Myocyte (in vitro differentiated cells): ENCODE measurements around the gene CEMP1. TPM values are rescaled to one million over a fixed set of nuclear protein-coding genes. Genes with fewer than 3 reads are reported as not detected.

ENCODE experiments used
- DNase-seq: peaks from one replicate; pipeline ENCODE4 v3.0.0-alpha.2; 2012; ENCODE audit warnings: low read depth
- total RNA-seq: library from RNA; depleted of rRNA; stranded (reverse); fragments of >200 nt; gene quantifications from 2 replicates; pipeline ENCODE4 v1.2.3, GENCODE V29; 2014

Gene CEMP1
- total RNA-seq, 1 donor from 2014 or later, result 0.32 TPM

DNA sequence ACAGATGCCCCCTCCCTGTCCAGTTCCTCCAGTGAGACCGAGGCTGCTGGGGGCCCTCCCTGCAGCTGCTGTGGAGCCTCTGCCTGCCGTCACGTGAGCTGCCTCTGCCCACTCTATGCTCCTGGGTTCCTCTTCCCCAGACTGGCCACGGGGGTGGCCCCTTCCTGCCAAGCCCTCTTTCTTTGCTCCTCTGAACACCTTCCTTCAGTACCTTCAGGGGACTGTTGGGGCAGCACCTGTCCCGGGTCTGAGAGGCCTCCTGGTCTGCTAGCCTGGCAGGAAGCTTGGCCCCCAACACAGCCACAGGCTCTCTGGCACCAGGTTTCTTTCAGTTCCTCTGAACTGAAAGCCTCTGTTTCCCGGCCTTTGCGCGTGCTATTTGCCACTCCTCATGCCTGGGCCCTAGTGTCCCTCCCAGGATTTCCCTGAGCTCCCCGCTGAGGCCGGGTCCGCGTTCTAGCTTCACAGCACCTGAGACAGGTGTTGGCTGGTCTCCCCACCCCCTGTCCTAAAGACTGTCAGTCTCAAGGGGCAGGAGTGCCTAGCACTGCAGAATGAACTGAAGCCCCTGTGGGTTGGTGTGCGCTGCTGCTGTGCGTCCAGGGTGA lies 24.1 kb downstream of the CEMP1 start:
- no peak for DNase-seq

DNA sequence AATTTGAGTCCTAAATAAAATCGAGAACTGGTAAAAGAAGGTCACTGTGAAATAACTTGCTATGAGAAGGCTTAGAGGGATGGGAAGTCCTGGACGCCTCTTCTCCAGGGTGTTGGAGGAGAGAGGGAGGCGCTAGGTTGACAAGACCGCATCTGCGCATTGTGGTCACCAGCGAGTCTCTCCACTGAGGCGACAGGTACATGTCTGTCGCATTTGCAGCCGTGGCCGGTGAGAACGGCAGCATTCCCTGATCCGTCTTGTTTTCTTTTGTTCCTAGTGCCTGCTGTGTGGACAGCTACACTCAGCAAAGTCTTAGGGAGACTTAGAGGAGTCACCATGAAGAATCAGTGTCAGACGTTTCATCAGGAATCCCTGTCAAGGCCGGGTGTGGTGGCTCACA lies 25.5 kb downstream of the CEMP1 start:
- DNase-seq, result no peak

DNA sequence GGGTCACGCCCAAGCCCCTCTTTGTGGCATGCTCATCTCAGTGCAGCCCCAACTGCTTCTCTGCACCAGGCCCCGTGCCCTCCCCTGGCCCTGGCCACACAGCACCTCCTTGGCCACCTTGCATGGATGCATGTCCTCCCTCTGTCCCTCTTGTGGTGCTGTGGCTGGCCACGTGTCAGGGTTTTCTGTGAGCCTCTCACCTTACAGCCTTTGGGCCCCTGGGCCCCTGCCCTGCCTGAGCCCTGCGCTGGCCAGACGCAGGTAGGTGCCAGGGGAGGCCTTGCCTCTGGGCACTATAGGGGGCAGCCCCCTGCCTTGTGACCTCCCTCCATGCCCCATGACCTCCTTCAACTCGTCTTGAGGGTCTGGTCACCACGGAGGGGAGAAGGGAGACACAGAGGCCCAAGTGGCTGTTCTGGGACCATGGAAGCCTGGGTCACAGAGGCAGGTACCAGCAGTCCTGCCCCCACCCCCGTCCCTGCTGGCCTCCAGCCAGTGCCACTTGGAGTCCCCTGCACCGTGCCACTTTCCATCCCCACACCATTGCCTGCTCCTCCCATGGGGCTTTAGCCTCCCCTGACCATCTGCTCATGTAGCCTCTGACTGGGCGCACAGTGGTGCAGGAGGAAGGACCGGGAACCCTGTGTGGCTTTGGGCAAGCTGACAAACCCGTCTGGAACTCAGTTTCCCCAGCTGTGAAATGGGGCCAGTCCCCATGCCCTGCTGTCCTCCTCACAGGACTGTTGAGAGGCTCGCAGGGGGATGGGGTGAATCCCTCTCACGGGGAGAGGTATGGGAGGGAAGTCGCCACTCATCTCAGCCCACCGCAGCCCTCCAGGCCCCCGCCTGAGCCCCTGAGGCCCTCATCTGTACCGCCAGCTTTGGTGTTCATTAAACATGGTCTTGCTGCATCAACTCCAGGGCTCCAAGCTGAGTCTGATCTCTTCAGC lies 29.0 kb downstream of the CEMP1 start:
- DNase-seq, result no peak

GRCh38 chr16:2500918-2501750 lies 30.1 kb downstream of the CEMP1 start:
- DNase-seq, result peak; percentile 69

DNA sequence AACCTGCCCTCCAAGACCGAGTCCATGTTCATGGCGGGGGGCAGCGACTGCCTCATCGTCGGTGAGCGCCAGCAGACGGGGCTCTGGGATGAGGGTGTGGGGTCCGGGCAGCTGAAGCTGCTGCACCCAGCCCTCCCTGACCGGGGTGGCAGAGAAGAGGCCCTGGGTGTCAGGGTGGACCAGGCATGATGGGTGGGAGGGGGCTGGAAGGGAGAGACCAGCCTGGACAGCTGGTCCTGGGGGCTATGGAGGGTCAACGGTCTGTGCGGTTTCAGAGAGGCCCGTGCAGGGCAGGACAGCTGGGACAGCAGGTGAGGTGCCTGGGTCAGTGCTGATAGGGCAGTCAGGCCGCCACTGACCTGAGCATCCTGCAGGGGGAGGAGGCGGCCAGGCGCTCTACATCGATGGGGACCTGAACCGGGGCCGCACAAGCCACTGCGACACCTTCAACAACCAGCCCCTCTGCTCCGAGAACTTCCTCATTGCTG lies 30.7 kb downstream of the CEMP1 start:
- DNase-seq, result no peak

- no peak for DNase-seq
Observed at GRCh38 chr16:2499890-2500429, 31.2 kb downstream of the CEMP1 start.

DNA sequence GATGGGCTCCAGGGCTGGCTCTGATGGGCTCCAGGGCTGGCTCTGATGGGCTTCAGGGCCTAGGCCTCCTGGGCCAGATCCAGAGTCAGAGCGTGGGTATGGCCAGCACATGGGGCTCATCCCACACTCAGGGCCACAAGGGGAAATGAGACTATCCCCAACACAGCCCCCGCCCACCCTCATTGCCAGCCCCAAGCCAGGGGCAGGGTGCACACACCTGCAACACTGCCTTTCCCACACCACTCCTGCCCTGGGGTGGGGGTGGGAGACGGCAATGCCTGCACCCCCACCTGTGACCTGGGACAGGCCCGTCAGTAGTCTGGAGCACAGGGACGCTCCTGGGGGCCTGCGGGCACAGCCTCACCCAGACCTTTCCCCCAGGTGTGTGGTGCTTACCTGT lies 31.8 kb downstream of the CEMP1 start:
- no peak for DNase-seq

DNA sequence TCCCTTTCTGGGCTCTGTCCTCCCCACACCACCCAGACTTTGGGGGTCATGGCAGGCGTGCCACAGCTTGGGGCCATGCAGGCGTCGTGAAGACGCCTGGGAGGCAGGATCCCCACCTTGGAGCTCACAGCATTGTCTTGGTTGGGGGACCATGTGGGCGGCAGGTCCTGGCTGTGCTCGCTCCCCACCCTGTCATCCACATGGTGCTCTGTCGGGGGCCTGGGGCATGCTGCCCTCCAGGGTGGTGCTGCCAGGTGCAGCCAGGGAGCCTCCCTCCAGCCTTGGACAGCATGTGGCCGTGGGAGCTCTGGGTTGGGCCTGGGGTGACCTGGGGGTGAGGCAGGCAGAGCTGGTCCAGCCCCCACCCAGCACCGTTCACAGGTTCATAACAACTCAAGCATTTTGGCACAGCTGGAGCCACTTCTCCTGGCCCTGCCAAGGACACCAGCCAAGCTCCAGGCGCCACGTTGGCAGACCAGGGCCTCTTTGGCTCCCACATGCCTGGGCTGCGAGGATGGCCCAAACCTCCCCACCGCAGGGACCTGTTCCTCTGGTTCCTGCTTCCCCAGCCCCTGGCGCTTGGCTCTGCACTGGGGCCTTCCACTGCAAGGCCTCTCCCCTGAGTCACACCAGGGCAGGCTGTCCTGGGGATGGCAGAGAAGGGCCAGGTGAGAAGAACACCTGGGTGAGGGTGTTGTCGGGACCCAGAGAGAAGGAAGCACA lies 32.5 kb downstream of the CEMP1 start:
- DNase-seq, result no peak

DNA sequence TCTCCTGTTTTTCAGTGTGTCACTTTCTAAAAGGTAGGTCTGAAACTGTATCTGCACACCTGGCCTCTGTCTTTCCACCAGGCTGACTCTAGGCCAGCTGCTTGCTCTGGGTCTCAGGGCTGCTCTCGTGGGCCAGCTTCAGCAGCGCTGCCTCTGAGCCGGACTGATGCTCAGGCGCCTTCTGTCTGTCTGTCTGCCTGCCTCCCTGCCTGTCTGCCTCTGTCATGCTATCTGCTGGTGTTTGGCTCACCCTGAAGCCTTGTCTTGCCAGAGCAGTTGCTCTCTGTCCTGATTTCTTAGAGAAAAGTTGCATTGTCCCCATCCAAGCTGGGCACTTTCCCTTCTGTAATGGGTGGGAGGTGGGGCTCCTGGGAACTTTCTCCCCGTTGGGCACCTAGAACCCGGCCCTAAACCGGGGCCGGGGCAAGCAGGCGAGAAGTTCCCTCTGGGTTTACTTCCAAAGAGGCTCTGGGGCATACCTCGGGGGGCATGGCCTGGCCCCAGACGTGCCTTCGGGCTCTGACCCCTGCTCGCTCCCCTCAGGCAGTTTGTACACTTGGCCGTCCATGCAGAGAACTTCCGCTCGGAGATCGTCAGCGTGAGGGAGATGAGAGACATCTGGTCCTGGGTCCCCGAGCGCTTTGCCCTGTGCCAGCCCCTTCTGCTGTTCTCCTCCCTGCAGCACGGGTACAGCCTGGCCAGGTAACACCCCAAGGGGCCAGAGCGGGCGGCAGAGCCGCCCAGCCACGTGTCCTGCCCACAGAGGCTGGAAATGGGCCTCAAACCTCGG lies 33.3 kb downstream of the CEMP1 start:
- DNase-seq, result no peak

DNA sequence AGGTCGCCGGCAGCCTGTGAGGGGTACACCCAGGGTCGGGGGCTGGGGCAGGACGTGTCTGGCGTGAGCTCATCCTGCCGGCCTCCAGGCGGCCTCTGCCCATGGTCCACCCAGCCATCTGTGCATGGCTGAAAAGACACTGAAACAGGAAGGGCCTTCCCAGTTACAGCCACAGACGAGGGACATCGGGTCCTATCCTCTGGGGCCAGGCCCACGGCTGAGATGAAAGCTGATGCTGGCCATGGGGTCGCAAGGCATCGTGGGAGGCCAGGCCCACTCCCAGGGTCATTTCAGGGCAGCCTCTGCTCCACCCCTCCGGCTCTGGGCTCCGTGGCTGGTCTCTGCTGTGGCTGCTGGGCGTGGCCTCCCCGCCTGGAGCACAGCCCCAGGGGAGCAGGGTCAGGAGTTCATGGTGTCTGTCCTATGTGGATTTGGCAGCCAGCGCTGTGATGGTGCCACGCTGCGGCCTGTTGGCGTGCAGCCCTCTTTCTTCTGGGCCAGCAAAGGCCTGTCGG lies 34.0 kb downstream of the CEMP1 start:
- peak; percentile 86 for DNase-seq

DNA sequence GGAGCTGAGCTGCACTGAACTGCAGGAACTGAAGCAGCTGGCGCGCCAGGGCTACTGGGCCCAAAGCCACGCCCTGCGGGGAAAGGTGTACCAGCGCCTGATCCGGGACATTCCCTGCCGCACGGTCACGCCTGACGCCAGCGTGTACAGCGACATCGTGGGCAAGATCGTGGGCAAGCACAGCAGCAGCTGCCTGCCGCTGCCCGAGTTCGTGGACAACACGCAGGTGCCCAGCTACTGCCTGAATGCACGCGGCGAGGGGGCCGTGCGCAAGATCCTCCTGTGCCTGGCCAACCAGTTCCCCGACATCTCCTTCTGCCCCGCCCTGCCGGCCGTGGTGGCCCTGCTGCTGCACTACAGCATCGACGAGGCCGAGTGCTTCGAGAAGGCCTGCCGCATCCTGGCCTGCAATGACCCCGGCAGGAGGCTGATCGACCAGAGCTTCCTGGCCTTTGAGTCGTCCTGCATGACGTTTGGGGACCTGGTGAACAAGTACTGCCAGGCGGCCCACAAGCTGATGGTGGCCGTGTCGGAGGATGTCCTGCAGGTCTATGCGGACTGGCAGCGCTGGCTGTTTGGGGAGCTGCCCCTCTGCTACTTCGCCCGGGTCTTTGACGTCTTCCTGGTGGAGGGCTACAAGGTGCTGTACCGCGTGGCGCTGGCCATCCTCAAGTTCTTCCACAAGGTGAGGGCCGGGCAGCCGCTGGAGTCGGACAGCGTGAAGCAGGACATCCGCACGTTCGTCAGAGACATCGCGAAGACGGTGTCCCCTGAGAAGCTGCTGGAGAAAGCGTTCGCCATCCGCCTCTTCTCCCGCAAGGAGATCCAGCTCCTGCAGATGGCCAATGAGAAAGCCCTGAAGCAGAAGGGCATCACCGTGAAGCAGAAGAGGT lies 34.7 kb downstream of the CEMP1 start:
- no peak for DNase-seq

GRCh38 chr16:2495041-2495440 lies 36.2 kb downstream of the CEMP1 start:
- no peak for DNase-seq

DNA sequence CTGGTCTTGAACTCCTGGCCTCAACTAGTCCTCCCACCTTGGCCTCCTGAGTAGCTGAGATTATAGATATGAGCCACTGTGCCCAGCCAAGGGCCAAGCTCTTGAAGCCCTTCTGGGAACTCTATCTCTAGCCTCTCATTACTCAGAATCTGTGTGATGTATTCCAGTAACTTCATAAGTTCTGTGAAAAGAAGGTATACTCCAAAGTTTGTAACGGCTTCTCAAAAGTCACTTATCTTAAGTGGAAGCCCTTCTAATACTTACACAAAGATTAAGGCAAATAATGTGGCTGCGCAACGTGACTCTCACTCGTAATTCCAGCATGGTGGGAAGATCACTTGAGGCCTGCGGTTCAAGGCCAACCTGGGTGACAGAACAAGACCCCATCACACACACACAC lies 36.6 kb downstream of the CEMP1 start:
- no peak for DNase-seq

DNA sequence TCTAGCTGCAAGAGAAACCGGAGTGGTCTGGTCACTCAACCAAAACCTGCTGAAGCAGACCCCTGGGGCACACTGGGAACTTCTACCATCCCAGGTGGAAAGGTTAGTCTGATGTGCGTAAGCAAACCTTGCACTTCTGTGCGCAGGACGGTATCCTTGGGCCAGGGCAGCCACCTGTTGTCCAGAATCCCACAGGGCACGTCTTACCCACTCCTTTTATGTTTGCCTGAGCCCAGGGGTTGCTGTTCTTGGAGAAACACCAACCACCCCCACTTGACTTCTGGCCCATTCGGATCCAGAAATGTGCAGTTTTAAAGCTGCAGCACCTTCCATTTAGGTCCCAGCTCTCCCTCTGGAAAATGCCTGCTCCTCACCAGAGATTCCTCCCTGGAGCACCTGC lies 37.6 kb downstream of the CEMP1 start:
- DNase-seq, result no peak

GRCh38 chr16:2492292-2492691 lies 38.9 kb downstream of the CEMP1 start:
- DNase-seq, result no peak

DNA sequence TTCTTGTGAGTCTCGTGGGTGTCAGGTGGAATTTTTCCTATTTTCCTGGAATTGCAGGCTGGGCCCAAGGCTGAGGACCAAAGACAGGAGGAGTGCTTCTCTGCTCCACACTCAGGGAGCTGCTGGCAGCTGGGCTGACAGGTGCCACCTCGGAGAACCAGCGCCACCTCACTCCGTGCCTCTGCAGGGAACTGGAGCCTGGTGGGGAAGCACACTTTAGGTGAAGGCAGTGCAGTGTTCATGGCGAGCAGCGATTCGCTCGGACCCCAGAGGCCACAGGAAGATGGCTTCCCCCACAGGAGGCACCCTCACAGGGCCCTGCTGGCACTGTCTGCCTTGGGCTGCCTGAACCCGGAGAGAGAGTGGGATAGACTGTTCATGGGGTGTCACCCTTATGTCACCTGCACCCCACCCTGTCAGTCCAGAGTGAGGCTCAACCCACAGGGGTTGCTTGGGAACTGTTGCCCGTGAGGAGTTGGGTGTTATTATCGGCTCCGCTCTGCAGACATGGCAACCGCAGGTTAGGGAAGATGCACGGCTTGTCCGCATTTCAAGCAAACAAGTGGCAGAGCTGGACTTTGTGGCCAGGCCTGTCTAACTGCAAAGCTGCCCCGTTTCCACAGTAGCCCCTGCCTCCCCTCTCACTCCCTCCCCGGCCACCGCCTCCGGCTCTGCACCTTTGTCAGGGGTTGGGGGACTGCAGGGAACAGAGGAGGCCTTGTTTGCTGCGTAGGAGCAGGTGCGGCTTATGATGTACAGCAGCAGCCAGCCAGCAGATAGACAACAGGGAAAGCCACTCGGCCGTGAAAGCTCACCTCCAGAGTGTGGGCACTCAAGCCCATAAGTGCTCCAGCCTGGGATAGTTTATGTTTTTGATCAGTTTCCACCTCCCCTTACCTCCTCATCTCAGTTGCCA lies 40.8 kb downstream of the CEMP1 start:
- no peak for DNase-seq

- DNase-seq, result no peak
Observed at GRCh38 chr16:2489581-2489980, 41.6 kb downstream of the CEMP1 start.
